Smooth muscle cell (in vitro differentiated cells): Measurements from ENCODE around the gene TMSB4X. TPM values are rescaled to one million over a fixed set of nuclear protein-coding genes. Genes with fewer than 3 reads are reported as not detected.
A peak's percentile ranks its signal among the peaks of the same experiment; 100 is the strongest.

Source experiments
- DNase-seq: peaks from one replicate; lab custom pipeline; 2025; ENCODE audit not compliant: unreplicated experiment; lab: John Stamatoyannopoulos, UW
- H2AFZ ChIP-seq: fragments of 200-600 bp; sonication (generic); 2 replicates; pipeline ENCODE4 v1.6.0; 2016; ENCODE audit warnings: antibody characterized with exemption, low read depth, mild to moderate bottlenecking
- H3F3A ChIP-seq: fragments of 200-600 bp; sonication (generic); 2 replicates; pipeline ENCODE4 v1.6.0; 2017; ENCODE audit warnings: antibody characterized with exemption, low read depth
- H3K27ac ChIP-seq: fragments of 200-600 bp; sonication (generic); 2 replicates; pipeline ENCODE4 v1.5.1; 2016; ENCODE audit warnings: low read depth, mild to moderate bottlenecking
- H3K27me3 ChIP-seq: fragments of 200-600 bp; sonication (generic); 2 replicates; pipeline ENCODE4 v1.6.1; 2016; ENCODE audit warnings: low read depth, mild to moderate bottlenecking
- H3K36me3 ChIP-seq: fragments of 200-600 bp; sonication (generic); 2 replicates; pipeline ENCODE4 v1.5.1; 2016; ENCODE audit warnings: low read depth
- H3K4me1 ChIP-seq: fragments of 200-600 bp; sonication (generic); 2 replicates; pipeline ENCODE4 v1.5.1; 2016; ENCODE audit warnings: low read depth
- H3K4me2 ChIP-seq: fragments of 200-600 bp; sonication (generic); 2 replicates; pipeline ENCODE4 v1.6.0; 2016; ENCODE audit warnings: mild to moderate bottlenecking
- H3K4me3 ChIP-seq: fragments of 200-600 bp; sonication (generic); 2 replicates; pipeline ENCODE4 v1.5.1; 2016; ENCODE audit warnings: mild to moderate bottlenecking
- H3K79me2 ChIP-seq: fragments of 200-600 bp; sonication (generic); 2 replicates; pipeline ENCODE4 v1.6.0; 2016; ENCODE audit warnings: low read depth, mild to moderate bottlenecking
- H3K9ac ChIP-seq: fragments of 200-600 bp; sonication (generic); 2 replicates; pipeline ENCODE4 v1.6.0; 2016; ENCODE audit warnings: low read depth
- H3K9me3 ChIP-seq: fragments of 200-600 bp; sonication (generic); replicated peaks from 2 replicates; pipeline ENCODE4 v1.5.1; 2016; ENCODE audit warnings: low read depth
- H4K20me1 ChIP-seq: fragments of 200-600 bp; sonication (generic); 2 replicates; pipeline ENCODE4 v1.6.0; 2016; ENCODE audit warnings: low read depth
- WGBS: methylation state at CpG from one replicate; pipeline ENCODE4 v1.1.7; 2016; ENCODE audit warnings: low lambda C conversion rate; 5-methylcytosine and 5-hydroxymethylcytosine counted together
- polyA plus RNA-seq: library from polyadenylated mRNA; unstranded; fragments of >200 nt; fragmentation: Nextera tagmentation; extraction: Ambion mirVana; gene quantifications from 2 replicates; pipeline ENCODE4 v1.2.1, GENCODE V29; 2016
- total RNA-seq: library from RNA; depleted of rRNA; stranded (reverse); fragments of >200 nt; gene quantifications from 2 replicates; pipeline ENCODE4 v1.2.3, GENCODE V29; 2014
- TF ChIP-seq, protein P1 (sequence below): fragments of 200-600 bp; sonication (generic); IDR thresholded peaks from 2 replicates; pipeline ENCODE4 v1.5.1; 2017; ENCODE audit warnings: borderline replicate concordance, mild to moderate bottlenecking, antibody characterized with exemption; ENCODE audit not compliant: insufficient read depth, poor library complexity, severe bottlenecking

TMSB4X gene
- total and polyA plus RNA-seq, 2 experiments from 2014 or later = 9,721 to 12,637 TPM

DNA sequence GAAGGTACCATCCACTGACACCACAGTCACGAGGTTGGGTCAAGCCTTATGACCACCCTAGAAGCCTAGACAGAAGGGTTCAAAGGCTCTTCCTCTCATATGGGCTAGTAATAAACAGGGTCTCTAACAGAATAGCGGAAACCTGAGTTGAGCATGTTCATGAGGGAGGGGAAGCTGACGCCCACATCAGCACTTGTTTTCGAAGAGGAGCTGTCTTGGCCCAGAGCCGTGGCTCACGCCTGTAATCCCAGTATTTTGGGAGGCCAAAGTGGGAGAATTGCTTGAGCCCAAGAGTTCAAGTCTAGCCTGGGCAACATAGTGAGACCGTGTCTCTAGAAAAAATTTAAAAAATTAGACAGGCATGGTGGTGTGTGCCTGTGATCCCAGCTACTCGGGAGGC lies 21.5 kb upstream of the TMSB4X start:
- TF ChIP-seq, protein P1, sequence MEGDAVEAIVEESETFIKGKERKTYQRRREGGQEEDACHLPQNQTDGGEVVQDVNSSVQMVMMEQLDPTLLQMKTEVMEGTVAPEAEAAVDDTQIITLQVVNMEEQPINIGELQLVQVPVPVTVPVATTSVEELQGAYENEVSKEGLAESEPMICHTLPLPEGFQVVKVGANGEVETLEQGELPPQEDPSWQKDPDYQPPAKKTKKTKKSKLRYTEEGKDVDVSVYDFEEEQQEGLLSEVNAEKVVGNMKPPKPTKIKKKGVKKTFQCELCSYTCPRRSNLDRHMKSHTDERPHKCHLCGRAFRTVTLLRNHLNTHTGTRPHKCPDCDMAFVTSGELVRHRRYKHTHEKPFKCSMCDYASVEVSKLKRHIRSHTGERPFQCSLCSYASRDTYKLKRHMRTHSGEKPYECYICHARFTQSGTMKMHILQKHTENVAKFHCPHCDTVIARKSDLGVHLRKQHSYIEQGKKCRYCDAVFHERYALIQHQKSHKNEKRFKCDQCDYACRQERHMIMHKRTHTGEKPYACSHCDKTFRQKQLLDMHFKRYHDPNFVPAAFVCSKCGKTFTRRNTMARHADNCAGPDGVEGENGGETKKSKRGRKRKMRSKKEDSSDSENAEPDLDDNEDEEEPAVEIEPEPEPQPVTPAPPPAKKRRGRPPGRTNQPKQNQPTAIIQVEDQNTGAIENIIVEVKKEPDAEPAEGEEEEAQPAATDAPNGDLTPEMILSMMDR = no peak
- Histone ChIP-seq H3K79me2 (no peaks in the 10 kb centered on the region), H2AFZ (no peak overlapping the region), H4K20me1 (no peaks in the 10 kb centered on the region), H3K9ac (no peak overlapping the region), H3K27ac (no peak overlapping the region), H3K36me3 (no peaks in the 10 kb centered on the region), H3K4me1 (peaks cover 30% of the 10 kb centered on the region), H3K9me3 (no peaks in the 10 kb centered on the region), H3F3A (peaks cover 34% of the 10 kb centered on the region), H3K4me2 (no peak overlapping the region), H3K4me3 (no peak overlapping the region), H3K27me3 (no peaks in the 10 kb centered on the region)
- no peak for DNase-seq
- 99% methylated on average over 8 of the region's 8 CpGs for WGBS

DNA sequence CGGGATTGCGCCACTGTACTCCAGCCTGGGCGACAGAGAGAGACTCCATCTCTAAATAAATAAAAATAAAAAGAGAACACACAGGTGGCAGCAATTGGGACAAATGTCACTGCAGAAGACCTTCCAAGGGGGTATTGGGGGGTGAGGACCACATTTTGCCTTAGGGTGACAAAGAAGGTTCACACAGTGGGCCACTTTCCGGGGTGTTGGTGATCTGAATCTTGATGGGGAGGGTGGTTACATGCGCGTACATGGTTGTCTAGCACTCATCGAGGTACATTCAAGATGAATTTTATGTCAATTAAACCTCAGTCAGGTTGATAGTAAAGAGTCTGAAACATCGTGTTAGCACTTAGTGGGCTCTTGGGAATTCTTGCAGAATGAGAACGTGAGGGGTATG lies 20.5 kb upstream of the TMSB4X start:
- no peaks in the 10 kb centered on the region for H3K9me3 ChIP-seq
- no peaks in the 10 kb centered on the region for H3K27me3 ChIP-seq
- 97% methylated on average over 9 of the region's 9 CpGs for WGBS
- H3K27ac ChIP-seq = no peak overlapping the region
- H3K9ac ChIP-seq = no peak overlapping the region
- no peaks in the 10 kb centered on the region for H3K36me3 ChIP-seq
- H2AFZ ChIP-seq = no peak overlapping the region
- peaks cover 28% of the 10 kb centered on the region for H3F3A ChIP-seq
- no peaks in the 10 kb centered on the region for H3K79me2 ChIP-seq
- TF ChIP-seq, protein P1 = no peak
- H3K4me3 ChIP-seq = no peak overlapping the region
- H4K20me1 ChIP-seq = no peaks in the 10 kb centered on the region
- H3K4me1 ChIP-seq = peaks cover 22% of the 10 kb centered on the region
- no peak overlapping the region for H3K4me2 ChIP-seq
- DNase-seq = no peak

DNA sequence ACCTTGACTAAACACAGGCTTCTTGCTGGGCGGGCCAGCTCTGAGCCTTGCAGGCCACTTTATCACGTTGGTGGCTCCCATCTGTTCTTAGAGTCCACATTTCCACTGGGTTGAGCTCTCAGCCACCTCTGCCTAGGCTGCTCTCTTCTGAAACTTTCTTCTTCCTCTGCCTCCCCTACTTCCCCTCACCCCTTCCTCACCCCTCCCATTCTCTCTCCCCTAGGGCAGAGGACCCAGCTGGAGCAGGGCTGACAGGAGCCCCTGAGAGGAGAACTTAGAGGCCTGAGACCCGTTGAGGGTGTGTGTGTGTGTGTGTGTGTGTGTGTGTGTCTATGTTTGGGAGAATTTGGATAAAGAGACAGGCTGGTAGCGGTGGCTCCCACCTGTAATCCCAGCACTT lies 19.9 kb upstream of the TMSB4X start:
- Histone ChIP-seq H3K4me2 (no peak overlapping the region), H2AFZ (no peak overlapping the region), H4K20me1 (no peaks in the 10 kb centered on the region), H3K27me3 (no peaks in the 10 kb centered on the region), H3K27ac (no peak overlapping the region), H3K79me2 (no peaks in the 10 kb centered on the region), H3K9ac (no peak overlapping the region), H3F3A (peaks cover 28% of the 10 kb centered on the region), H3K4me3 (no peak overlapping the region), H3K9me3 (no peaks in the 10 kb centered on the region), H3K36me3 (no peaks in the 10 kb centered on the region), H3K4me1 (peaks cover 17% of the 10 kb centered on the region)
- TF ChIP-seq, protein P1 = no peak
- no peak for DNase-seq
- 87% methylated on average over 4 of the region's 4 CpGs for WGBS

DNA sequence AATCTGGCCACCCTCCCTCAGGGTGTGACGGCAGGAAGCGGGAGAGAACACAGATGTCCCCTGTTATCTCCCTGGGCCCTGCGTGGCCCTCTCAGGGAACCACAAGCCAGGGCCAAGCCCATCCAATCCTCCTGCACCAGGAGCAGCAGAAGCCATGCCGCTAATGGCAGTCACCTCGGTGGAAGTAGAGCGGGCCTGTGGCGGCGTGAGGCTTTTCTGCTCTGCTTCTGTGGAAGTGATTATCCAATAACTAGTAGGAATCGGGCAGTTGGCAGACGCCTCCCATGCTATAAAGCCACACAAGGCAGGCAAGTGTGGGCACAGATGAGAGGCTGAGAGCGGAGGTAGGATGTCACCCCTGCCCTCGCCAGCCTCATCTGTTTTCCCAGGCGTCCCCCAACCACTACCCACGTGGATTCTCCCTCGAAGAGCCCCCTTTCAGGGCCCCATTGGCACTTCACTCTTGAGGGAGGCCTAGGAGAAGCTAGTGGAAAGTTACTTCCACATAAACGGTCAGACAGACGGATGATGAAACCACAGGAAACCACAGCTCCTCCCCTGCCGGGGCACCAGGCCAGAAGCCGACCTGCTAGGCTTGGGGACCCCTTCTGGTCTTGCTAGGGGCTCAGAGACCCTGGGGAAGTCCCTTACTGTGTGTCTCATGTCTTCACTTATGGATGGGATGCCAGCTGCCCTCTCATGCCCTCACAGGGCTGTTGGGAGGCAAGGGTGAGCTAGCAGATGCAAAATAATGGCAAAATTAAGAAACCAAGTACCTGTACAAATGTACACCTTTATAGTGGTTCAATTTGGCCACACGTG lies 18.8 kb upstream of the TMSB4X start:
- no peaks in the 10 kb centered on the region for H3K79me2 ChIP-seq
- H3K27ac ChIP-seq = peak overlapping the region; percentile 99
- no peaks in the 10 kb centered on the region for H3K27me3 ChIP-seq
- no peaks in the 10 kb centered on the region for H3K36me3 ChIP-seq
- no peaks in the 10 kb centered on the region for H4K20me1 ChIP-seq
- TF ChIP-seq, protein P1 = no peak
- peaks cover 12% of the 10 kb centered on the region for H3K4me1 ChIP-seq
- no peaks in the 10 kb centered on the region for H3K9me3 ChIP-seq
- WGBS = 34% methylated on average over 20 of the region's 20 CpGs
- H2AFZ ChIP-seq = peak overlapping the region; percentile 86
- peak overlapping the region; percentile 56 for H3K4me2 ChIP-seq
- DNase-seq = peak; percentile 28
- H3K4me3 ChIP-seq = no peak overlapping the region
- H3F3A ChIP-seq = peaks cover 20% of the 10 kb centered on the region
- H3K9ac ChIP-seq = peak overlapping the region; percentile 92
